ENCODE results near the gene HARS1.
A peak's percentile ranks its signal among the peaks of the same experiment; 100 is the strongest.
"Not testable (repeated sequence)": the region's sequence is repeated elsewhere in the genome, so short reads cannot be mapped to it uniquely, and the experiment has no call there.

Gene HARS1, protein sequence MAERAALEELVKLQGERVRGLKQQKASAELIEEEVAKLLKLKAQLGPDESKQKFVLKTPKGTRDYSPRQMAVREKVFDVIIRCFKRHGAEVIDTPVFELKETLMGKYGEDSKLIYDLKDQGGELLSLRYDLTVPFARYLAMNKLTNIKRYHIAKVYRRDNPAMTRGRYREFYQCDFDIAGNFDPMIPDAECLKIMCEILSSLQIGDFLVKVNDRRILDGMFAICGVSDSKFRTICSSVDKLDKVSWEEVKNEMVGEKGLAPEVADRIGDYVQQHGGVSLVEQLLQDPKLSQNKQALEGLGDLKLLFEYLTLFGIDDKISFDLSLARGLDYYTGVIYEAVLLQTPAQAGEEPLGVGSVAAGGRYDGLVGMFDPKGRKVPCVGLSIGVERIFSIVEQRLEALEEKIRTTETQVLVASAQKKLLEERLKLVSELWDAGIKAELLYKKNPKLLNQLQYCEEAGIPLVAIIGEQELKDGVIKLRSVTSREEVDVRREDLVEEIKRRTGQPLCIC

DNA sequence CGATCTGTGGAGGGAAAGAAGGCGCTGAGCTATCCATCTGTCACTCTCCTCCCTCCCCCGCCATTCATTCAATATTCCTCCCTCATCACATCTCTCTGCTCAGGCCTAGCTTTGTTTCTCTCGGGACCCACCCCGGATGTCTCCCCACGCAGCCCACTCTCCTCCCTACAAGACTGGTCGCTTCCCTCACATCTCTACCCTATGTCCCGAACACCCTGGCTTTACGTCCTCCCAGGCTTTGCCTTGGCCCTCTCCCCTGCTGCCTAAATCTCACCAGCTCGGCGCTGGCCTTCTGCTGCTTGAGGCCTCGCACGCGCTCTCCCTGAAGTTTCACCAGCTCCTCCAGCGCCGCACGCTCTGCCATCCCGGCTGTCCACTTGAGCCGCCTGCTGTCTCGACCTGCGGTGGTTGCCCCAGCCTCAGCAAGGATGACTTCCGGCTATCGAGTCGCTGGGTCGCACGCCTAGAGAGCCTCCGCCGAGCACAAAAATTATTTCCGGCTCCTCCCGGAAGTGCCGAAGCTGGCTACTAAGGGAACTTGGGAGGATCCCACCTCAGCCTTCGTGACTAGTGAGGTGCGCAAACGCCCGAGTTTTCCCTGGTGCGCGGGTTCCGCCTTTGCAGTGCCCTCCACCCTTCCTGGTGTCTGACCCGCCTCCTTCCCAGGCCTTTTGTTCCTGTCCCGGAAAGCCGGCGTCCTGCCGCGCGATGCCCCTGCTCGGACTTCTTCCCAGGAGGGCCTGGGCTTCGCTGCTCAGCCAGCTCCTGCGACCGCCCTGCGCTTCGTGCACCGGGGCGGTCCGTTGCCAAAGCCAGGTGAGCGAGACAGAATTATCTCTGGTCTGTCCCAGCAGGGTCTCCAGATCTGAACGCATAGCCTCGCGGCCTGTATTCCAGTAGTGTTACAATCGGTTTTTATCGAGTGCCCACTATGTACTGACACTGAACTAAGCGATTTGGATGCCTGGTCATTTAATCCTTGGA is at the start of gene HARS1, which contains the start of gene HARS2:
TSS of gene HARS1 (minus strand) at position 430 of the 984 bp plus-strand sequence. CDS start at position 364, 66 bp downstream.
TSS of gene HARS2 (plus strand) at position 515 of the 984 bp plus-strand sequence. CDS start at position 709, 194 bp downstream.
- DNase-seq, result peak; percentile 53 to 73 (median 62)

GRCh38 chr5:140737486-140737885 is 46.3 kb upstream of the HARS1 start:
- DNase-seq, result no peak

GRCh38 chr5:140734354-140734753 is 43.2 kb upstream of the HARS1 start:
- no peak for DNase-seq

- DNase-seq, result no peak
These were observed 41.9 kb upstream of the HARS1 start for GRCh38 chr5:140733098-140733497.

- DNase-seq, result peak in 3 of 4 experiments; percentile 19 to 27 (median 19)
These were observed 34.8 kb upstream of the HARS1 start for GRCh38 chr5:140725799-140726471.

GRCh38 chr5:140721395-140721794 is 30.2 kb upstream of the HARS1 start:
- DNase-seq, result not testable (repeated sequence)

DNA sequence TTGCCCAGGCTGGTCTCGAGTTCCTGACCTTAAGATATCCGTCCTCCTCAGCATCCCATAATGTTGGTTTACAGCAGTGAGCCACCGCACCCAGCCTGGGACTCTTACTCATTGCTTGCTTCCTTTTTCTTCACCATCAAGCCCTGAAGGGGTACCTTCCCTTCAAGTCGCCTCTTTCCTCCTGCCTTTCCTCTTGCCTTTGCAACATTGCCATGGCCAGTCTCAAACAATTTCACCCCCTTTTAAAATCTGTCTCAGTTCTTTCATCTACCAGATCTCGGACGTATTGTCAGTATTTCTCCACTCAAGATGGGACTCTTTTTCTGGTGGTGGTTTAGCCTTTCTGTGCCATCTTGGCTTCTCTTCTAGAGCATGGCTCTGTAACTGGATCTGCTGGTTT is 29.6 kb upstream of the HARS1 start:
- DNase-seq, result not testable (repeated sequence)

DNA sequence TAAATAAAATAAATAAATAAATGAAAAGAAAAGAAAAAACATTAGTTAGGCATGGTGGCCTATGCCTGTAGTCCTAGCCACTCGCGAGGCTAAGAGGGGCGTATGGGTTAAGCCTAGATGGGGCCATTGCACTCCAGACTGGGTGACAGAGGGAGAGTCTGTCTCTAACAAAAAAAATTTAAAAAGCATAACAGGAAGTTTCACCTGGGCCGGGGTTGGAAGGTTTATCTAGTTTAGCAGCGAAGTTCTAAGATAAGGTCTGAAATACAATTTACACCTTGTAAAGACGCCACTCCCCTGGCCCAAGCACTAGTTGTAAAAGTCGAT is 27.1 kb upstream of the HARS1 start:
- no peak for DNase-seq

GRCh38 chr5:140716238-140716637 is 25.1 kb upstream of the HARS1 start:
- not testable (repeated sequence) for DNase-seq

GRCh38 chr5:140713562-140714094 is 22.5 kb upstream of the HARS1 start:
- DNase-seq, result no peak

GRCh38 chr5:140711794-140712193 is 20.6 kb upstream of the HARS1 start:
- DNase-seq, result no peak

- DNase-seq, result peak; percentile 50 to 69 (median 66)
These were observed 19.9 kb upstream of the HARS1 start for GRCh38 chr5:140710899-140711552.

DNA sequence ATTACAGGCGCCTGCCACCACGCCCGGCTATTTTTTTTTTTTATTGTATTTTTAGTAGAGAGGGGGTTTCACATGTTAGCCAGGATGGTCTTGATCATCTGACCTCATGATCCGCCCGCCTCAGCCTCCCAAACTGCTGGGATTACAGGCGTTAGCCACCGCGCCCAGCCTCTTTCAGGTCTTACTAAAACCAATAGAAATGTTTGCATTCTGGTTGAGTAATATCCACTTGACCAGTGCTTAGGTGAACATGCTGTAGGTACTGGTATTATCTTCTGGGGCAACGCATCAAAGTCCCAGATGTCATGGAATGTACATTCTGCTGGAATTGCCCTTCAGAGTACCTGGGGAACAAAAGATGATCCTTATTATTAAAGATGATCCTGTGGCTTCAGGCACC is 17.6 kb upstream of the HARS1 start:
- DNase-seq, result not testable (repeated sequence)

- no peak for DNase-seq
These were observed 16.6 kb upstream of the HARS1 start for GRCh38 chr5:140707812-140708211.

DNA sequence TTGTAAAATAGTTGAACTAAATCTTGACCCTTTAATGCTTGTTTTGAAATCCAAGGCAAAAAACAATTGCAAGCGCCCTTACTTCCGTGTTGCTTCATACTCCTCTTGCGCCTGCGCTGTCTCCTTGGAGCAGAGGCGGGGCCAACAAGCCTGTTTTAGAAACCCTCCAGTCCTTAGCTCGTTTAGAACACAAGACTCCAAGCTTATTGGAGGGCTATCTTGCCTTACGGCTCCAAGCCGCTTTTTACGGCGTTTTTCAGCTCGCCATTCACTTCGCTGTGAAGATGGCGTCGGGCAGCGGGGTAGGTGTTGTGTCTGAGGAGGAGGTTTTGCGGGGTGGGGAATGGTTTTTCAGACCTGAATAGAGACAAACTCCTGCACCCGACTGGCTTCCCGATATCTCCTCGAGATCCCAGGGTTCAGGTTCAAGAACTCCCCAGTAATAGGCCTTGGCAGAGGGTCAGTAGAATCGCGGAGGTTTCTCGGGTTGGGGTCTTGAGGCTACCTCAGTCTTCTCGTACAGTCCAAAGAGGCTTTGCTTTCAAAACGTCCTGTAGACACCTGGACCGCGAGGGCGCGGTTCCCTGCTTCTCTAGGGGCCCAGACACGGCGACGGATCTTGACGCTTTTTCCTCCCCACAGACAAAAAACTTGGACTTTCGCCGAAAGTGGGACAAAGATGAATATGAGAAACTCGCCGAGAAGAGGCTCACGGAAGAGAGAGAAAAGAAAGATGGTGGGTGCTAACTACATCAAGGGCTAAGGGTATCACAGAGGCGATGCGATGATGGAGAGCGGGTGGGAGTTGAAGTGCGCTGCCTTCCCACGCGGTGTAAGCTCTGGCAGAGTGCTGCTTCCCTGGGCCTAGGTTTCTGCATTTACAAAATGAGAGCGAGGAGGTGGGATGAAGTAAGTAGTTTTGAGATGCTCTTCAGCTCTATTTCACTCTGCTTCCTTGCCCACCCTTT is 9.3 kb upstream of the HARS1 start, which contains the start of gene ZMAT2:
TSS of gene ZMAT2 (plus strand) at position 271 of the 968 bp plus-strand sequence. CDS start at position 285, 14 bp downstream.
- peak; percentile 70 to 90 (median 77) for DNase-seq

- DNase-seq, result no peak
These were observed 5.8 kb upstream of the HARS1 start for GRCh38 chr5:140696891-140697492.

- DNase-seq, result no peak
These were observed 3.1 kb upstream of the HARS1 start for GRCh38 chr5:140694276-140694675.

GRCh38 chr5:140690376-140690932 is 716 bp downstream of the HARS1 start:
- DNase-seq, result no peak

DNA sequence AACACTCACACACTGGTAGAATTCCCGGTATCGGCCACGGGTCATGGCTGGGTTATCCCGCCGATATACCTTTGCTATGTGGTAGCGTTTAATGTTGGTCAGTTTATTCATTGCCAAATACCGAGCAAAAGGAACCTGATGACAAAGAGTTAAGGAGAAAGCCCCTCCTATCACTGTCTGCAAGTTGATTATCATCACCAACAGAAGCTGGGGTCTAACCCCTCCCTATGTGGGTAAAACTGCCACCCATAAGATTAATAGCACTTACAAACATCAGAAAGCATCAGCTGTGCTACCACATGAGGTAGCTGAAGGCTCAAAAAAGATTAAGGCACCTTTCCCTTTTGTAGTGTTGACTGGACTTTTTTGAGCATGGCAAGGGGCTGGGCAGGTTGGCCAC is 12.2 kb downstream of the HARS1 start:
- no peak for DNase-seq

DNA sequence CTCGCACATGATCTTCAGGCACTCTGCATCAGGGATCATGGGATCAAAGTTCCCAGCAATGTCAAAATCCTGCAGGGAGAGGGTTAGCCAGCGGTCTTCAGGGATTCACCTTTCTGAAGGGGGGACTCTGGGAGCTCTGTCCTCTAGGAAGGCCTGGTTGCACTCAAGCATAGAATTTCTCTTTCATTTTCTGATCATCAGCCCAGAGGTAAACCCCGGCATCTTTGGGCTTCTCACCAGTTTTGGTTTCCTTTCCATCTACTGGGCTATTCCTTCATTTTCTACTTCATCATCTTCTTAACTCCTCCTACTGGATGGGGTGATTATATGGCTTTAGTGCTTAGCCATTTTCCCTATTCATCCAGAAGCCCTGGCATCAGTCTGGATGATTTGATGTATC is 13.2 kb downstream of the HARS1 start:
- no peak for DNase-seq
